ENCODE results near the gene PTBP1. TPM values are rescaled to one million over a fixed set of nuclear protein-coding genes. Genes with fewer than 3 reads are reported as not detected.

Gene PTBP1
- polyA plus RNA-seq, 1 donor from 2014 or later: 27.3 TPM

- Histone ChIP-seq H3F3A (ENCODE audit: insufficient read depth, low read length, poor library complexity, severe bottlenecking) (no peaks in the 10 kb centered on the region), H3K4me3 (ENCODE audit: low read length) (no peak overlapping the region), H3K9me2 (ENCODE audit: insufficient read depth, low read length) (no peaks in the 10 kb centered on the region), H3K9me3 (ENCODE audit: low read length) (no peaks in the 10 kb centered on the region), H3K4me2 (ENCODE audit: low read length) (no peak overlapping the region), H2AFZ (ENCODE audit: low read depth, low read length) (no peak overlapping the region), H3K36me3 (ENCODE audit: insufficient read depth, low read length) (no peaks in the 10 kb centered on the region), H4K20me1 (ENCODE audit: insufficient read depth) (no peaks in the 10 kb centered on the region), H3K27ac (ENCODE audit: low read length) (no peak overlapping the region), H3K27me3 (ENCODE audit: insufficient read depth, low read depth, low read length) (no peaks in the 10 kb centered on the region), H3K9ac (ENCODE audit: low read length) (no peak overlapping the region), H3K79me2 (replicated peaks; ENCODE audit: insufficient read depth, low read length) (no peaks in the 10 kb centered on the region)
- TF ChIP-seq EP300 (conservative IDR thresholded peaks at IDR 0.05; ENCODE audit: poor library complexity, severe bottlenecking): no peak
- TF ChIP-seq RAD21 (conservative IDR thresholded peaks at IDR 0.05): no peak
- TF ChIP-seq MXI1 (conservative IDR thresholded peaks at IDR 0.05; ENCODE audit: poor library complexity, severe bottlenecking): no peak
- TF ChIP-seq POLR2AphosphoS5 (IDR thresholded peaks at IDR 0.05): no peak
- TF ChIP-seq EZH2 (IDR thresholded peaks at IDR 0.05; ENCODE audit: borderline replicate concordance, insufficient read depth, low read length, poor library complexity, severe bottlenecking): no peak
- TF ChIP-seq, protein P1, sequence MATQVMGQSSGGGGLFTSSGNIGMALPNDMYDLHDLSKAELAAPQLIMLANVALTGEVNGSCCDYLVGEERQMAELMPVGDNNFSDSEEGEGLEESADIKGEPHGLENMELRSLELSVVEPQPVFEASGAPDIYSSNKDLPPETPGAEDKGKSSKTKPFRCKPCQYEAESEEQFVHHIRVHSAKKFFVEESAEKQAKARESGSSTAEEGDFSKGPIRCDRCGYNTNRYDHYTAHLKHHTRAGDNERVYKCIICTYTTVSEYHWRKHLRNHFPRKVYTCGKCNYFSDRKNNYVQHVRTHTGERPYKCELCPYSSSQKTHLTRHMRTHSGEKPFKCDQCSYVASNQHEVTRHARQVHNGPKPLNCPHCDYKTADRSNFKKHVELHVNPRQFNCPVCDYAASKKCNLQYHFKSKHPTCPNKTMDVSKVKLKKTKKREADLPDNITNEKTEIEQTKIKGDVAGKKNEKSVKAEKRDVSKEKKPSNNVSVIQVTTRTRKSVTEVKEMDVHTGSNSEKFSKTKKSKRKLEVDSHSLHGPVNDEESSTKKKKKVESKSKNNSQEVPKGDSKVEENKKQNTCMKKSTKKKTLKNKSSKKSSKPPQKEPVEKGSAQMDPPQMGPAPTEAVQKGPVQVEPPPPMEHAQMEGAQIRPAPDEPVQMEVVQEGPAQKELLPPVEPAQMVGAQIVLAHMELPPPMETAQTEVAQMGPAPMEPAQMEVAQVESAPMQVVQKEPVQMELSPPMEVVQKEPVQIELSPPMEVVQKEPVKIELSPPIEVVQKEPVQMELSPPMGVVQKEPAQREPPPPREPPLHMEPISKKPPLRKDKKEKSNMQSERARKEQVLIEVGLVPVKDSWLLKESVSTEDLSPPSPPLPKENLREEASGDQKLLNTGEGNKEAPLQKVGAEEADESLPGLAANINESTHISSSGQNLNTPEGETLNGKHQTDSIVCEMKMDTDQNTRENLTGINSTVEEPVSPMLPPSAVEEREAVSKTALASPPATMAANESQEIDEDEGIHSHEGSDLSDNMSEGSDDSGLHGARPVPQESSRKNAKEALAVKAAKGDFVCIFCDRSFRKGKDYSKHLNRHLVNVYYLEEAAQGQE (IDR thresholded peaks at IDR 0.05; ENCODE audit: borderline replicate concordance): no peak
- no peak for TF ChIP-seq SMC3 (conservative IDR thresholded peaks at IDR 0.05; ENCODE audit: poor library complexity)
- TF ChIP-seq, protein P2, sequence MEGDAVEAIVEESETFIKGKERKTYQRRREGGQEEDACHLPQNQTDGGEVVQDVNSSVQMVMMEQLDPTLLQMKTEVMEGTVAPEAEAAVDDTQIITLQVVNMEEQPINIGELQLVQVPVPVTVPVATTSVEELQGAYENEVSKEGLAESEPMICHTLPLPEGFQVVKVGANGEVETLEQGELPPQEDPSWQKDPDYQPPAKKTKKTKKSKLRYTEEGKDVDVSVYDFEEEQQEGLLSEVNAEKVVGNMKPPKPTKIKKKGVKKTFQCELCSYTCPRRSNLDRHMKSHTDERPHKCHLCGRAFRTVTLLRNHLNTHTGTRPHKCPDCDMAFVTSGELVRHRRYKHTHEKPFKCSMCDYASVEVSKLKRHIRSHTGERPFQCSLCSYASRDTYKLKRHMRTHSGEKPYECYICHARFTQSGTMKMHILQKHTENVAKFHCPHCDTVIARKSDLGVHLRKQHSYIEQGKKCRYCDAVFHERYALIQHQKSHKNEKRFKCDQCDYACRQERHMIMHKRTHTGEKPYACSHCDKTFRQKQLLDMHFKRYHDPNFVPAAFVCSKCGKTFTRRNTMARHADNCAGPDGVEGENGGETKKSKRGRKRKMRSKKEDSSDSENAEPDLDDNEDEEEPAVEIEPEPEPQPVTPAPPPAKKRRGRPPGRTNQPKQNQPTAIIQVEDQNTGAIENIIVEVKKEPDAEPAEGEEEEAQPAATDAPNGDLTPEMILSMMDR (IDR thresholded peaks at IDR 0.05; ENCODE audit: poor library complexity, severe bottlenecking): no peak
- TF ChIP-seq TAF1 (IDR thresholded peaks at IDR 0.05; ENCODE audit: low read depth): no peak
Observed at GRCh38 chr19:754530-754929, 42.7 kb upstream of the PTBP1 start.

GRCh38 chr19:755063-755462, 42.2 kb upstream of the PTBP1 start:
- Histone ChIP-seq H3K36me3 (ENCODE audit: insufficient read depth, low read length) (no peaks in the 10 kb centered on the region), H4K20me1 (ENCODE audit: insufficient read depth) (no peaks in the 10 kb centered on the region), H3K27me3 (ENCODE audit: insufficient read depth, low read depth, low read length) (no peaks in the 10 kb centered on the region), H3K9me2 (ENCODE audit: insufficient read depth, low read length) (no peaks in the 10 kb centered on the region), H3K27ac (ENCODE audit: low read length) (no peak overlapping the region), H3K9ac (ENCODE audit: low read length) (no peak overlapping the region), H2AFZ (ENCODE audit: low read depth, low read length) (no peak overlapping the region), H3K4me3 (ENCODE audit: low read length) (no peak overlapping the region), H3K79me2 (replicated peaks; ENCODE audit: insufficient read depth, low read length) (no peaks in the 10 kb centered on the region), H3F3A (ENCODE audit: insufficient read depth, low read length, poor library complexity, severe bottlenecking) (no peaks in the 10 kb centered on the region), H3K4me2 (ENCODE audit: low read length) (no peak overlapping the region), H3K9me3 (ENCODE audit: low read length) (no peaks in the 10 kb centered on the region)
- TF ChIP-seq RAD21 (conservative IDR thresholded peaks at IDR 0.05) (no peak), POLR2AphosphoS5 (IDR thresholded peaks at IDR 0.05) (no peak), EP300 (conservative IDR thresholded peaks at IDR 0.05; ENCODE audit: poor library complexity, severe bottlenecking) (no peak), MXI1 (conservative IDR thresholded peaks at IDR 0.05; ENCODE audit: poor library complexity, severe bottlenecking) (no peak), SMC3 (conservative IDR thresholded peaks at IDR 0.05; ENCODE audit: poor library complexity) (no peak)
- TF ChIP-seq, protein P1 (IDR thresholded peaks at IDR 0.05; ENCODE audit: borderline replicate concordance): no peak
